Natural killer cell (primary cell): Measurements from ENCODE around the gene THAP7. TPM values are rescaled to one million over a fixed set of nuclear protein-coding genes. Genes with fewer than 3 reads are reported as not detected.

Experiments used
- ATAC-seq, 3 donors: fragments of 150-1000 bp in 2 of 3; fragments of 200-7000 bp in 1 of 3; cut with Tn5 transposase; 1 replicate in 1 of 3; 2 replicates in 2 of 3; pipeline ENCODE4 v1.10.0; 2021; ENCODE audit warnings: mild to moderate bottlenecking in 2 of 3, moderate library complexity in 2 of 3
- DNase-seq, 2 donors: peaks; one replicate each; pipeline versions ENCODE4 v3.0.0 to v3.0.0-alpha.2; 2013 to 2021; ENCODE audit warnings: mixed read lengths in 1 of 2
- H3K27ac ChIP-seq: one replicate; pipeline ENCODE4 v1.5.1; 2013; ENCODE audit warnings: mild to moderate bottlenecking, low read length
- H3K27me3 ChIP-seq: one replicate; pipeline ENCODE4 v1.6.1; 2013; ENCODE audit warnings: low read length; ENCODE audit not compliant: control insufficient read depth, insufficient read depth
- H3K36me3 ChIP-seq: one replicate; pipeline ENCODE4 v1.6.1; 2013; ENCODE audit warnings: low read length; ENCODE audit not compliant: control insufficient read depth, insufficient read depth
- H3K4me1 ChIP-seq: one replicate; pipeline ENCODE4 v1.6.1; 2013; ENCODE audit warnings: low read length; ENCODE audit not compliant: control insufficient read depth, insufficient read depth
- H3K4me3 ChIP-seq: one replicate; pipeline ENCODE4 v1.5.1; 2013; ENCODE audit warnings: low read length
- H3K9me3 ChIP-seq: one replicate; pipeline ENCODE4 v1.6.1; 2013; ENCODE audit warnings: low read length; ENCODE audit not compliant: control insufficient read depth, insufficient read depth
- H3K27ac Mint-ChIP-seq, 2 donors: one replicate each; pipeline ENCODE4 v1.8.0; 2022; ENCODE audit warnings: mild to moderate bottlenecking in 2 of 2, mixed read lengths in 2 of 2, moderate library complexity in 1 of 2
- H3K27me3 Mint-ChIP-seq, 2 donors: one replicate each; pipeline ENCODE4 v1.8.0; 2022; ENCODE audit warnings: low read depth in 2 of 2, mixed read lengths in 2 of 2
- H3K36me3 Mint-ChIP-seq: one replicate; pipeline ENCODE4 v1.8.0; 2022; ENCODE audit warnings: mixed read lengths
- H3K4me1 Mint-ChIP-seq, 2 donors: one replicate each; pipeline ENCODE4 v1.8.0; 2022; ENCODE audit warnings: mixed read lengths in 2 of 2
- H3K4me3 Mint-ChIP-seq: one replicate; pipeline ENCODE4 v1.8.0; 2022; ENCODE audit warnings: mild to moderate bottlenecking, moderate library complexity, mixed read lengths
- H3K9me3 Mint-ChIP-seq, 2 donors: one replicate each; pipeline ENCODE4 v1.8.0; 2022; ENCODE audit warnings: mixed read lengths in 2 of 2
- CTCF ChIP-seq: fragments of 200-600 bp; IDR thresholded peaks from one replicate; pipeline ENCODE4 v1.8.0; 2022; ENCODE audit warnings: antibody characterized with exemption
- WGBS: methylation state at CpG from one replicate; pipeline ENCODE4 v1.1.7; 2013; ENCODE audit warnings: missing lambda C conversion rate; ENCODE audit not compliant: insufficient coverage; 5-methylcytosine and 5-hydroxymethylcytosine counted together
- intact Hi-C: fragments of 100-400 bp; cut with micrococcal nuclease; formaldehyde crosslinking; loops from one replicate; pipeline ENCODE4 v1.14.2; 2022
- total RNA-seq, 4 donors: library from RNA; stranded (reverse); fragments of 120-200 nt in 1 of 4; gene quantifications; one replicate each; pipeline versions ENCODE4 v1.2.3 to v1.2.4, GENCODE V29; 2013 to 2022

THAP7 gene
- total RNA-seq, 3 donors from 2014 or later (not counting 1 experiment from before 2014, with no cell fraction given), result 24.1 to 40.0 (median 26.8) TPM

- Histone ChIP-seq H3K36me3 (no peaks in the 10 kb centered on the region), H3K4me1 (peaks cover 32% of the 10 kb centered on the region), H3K9me3 (peaks cover 6% of the 10 kb centered on the region), H3K4me3 (no peak overlapping the region), H3K27ac (no peak overlapping the region), H3K27me3 (no peaks in the 10 kb centered on the region)
- H3K4me3 Mint-ChIP-seq, result peak overlapping the region; percentile 30
- H3K36me3 Mint-ChIP-seq, result no peaks in the 10 kb centered on the region
- H3K4me1 Mint-ChIP-seq, result peaks cover 27 to 46% of the 10 kb centered on the region in 2 donors
- intact Hi-C loops, result loop anchor here (2.0 kb wide), 1 partner anchor 53 kb away; no protein-coding TSS in a partner anchor
- peaks cover 2 to 3% of the 10 kb centered on the region in 2 donors for H3K9me3 Mint-ChIP-seq
- no peak for DNase-seq
- no peak for ATAC-seq
- 80% methylated on average over 12 of the region's 13 CpGs for WGBS
- no peak for TF ChIP-seq CTCF
- no peaks in the 10 kb centered on the region for H3K27me3 Mint-ChIP-seq
- H3K27ac Mint-ChIP-seq, result peak overlapping the region; percentile 77 to 92
Observed at GRCh38 chr22:20979940-20980453, 21.9 kb downstream of the THAP7 start.

GRCh38 chr22:20979243-20979809, 22.6 kb downstream of the THAP7 start:
- peaks cover 2 to 3% of the 10 kb centered on the region in 2 donors for H3K9me3 Mint-ChIP-seq
- H3K4me3 ChIP-seq, result no peak overlapping the region
- H3K27me3 Mint-ChIP-seq, result no peaks in the 10 kb centered on the region
- 21% methylated on average over 39 of the region's 39 CpGs for WGBS
- no peaks in the 10 kb centered on the region for H3K36me3 Mint-ChIP-seq
- H3K27ac ChIP-seq, result no peak overlapping the region
- peaks cover 32% of the 10 kb centered on the region for H3K4me1 ChIP-seq
- H3K27me3 ChIP-seq, result no peaks in the 10 kb centered on the region
- H3K9me3 ChIP-seq, result peaks cover 6% of the 10 kb centered on the region
- ATAC-seq (peak; percentile 72 to 82 (median 79)), DNase-seq (peak; percentile 53 to 80)
- H3K36me3 ChIP-seq, result no peaks in the 10 kb centered on the region
- intact Hi-C loops, result no loop called here
- no peak for TF ChIP-seq CTCF
- H3K27ac Mint-ChIP-seq, result peak overlapping the region; percentile 77 to 84
- peak overlapping the region; percentile 84 for H3K4me3 Mint-ChIP-seq
- H3K4me1 Mint-ChIP-seq, result peaks cover 27 to 46% of the 10 kb centered on the region in 2 donors

- no peak overlapping the region for H3K27ac ChIP-seq
- WGBS, result 90% methylated on average over 2 of the region's 2 CpGs
- TF ChIP-seq CTCF, result no peak
- ATAC-seq (no peak), DNase-seq (no peak)
- H3K4me3 ChIP-seq, result no peak overlapping the region
- Mint-ChIP-seq H3K27me3 (no peaks in the 10 kb centered on the region), H3K27ac (peak overlapping the region in 1 of 2 donors; percentile 84), H3K4me1 (peaks cover 19 to 40% of the 10 kb centered on the region in 2 donors), H3K36me3 (no peaks in the 10 kb centered on the region), H3K9me3 (peaks cover 2 to 3% of the 10 kb centered on the region in 2 donors), H3K4me3 (no peak overlapping the region)
- H3K4me1 ChIP-seq, result peaks cover 32% of the 10 kb centered on the region
- peaks cover 6% of the 10 kb centered on the region for H3K9me3 ChIP-seq
- intact Hi-C loops, result no loop called here
- H3K27me3 ChIP-seq, result no peaks in the 10 kb centered on the region
- H3K36me3 ChIP-seq, result no peaks in the 10 kb centered on the region
Observed at GRCh38 chr22:20978419-20978818, 23.5 kb downstream of the THAP7 start.
